Activated CD8-positive, alpha-beta memory T cell treated with anti-CD3 and anti-CD28 coated beads for 36 hours (primary cell): ENCODE data around the gene EPC2. TPM values are rescaled to one million over a fixed set of nuclear protein-coding genes. Genes with fewer than 3 reads are reported as not detected.
"Not testable (repeated sequence)": the region's sequence is repeated elsewhere in the genome, so short reads cannot be mapped to it uniquely, and the experiment has no call there.

Experiments
- CTCF ChIA-PET: fragments of 350-600 bp; sonication (Branson Sonifier 250); formaldehyde crosslinking; loops from one replicate; lab custom pipeline; 2021; ENCODE audit warnings: antibody characterized with exemption; lab: Charles Lee
- POLR2A ChIA-PET: fragments of 350-600 bp; sonication (Branson Sonifier 250); formaldehyde crosslinking; loops from one replicate; lab custom pipeline; 2021; ENCODE audit warnings: antibody characterized with exemption; lab: Charles Lee
- total RNA-seq, 2 experiments: library from RNA; stranded (reverse); gene quantifications; one replicate each; pipeline ENCODE4 v1.2.3, GENCODE V29; 2021

EPC2 gene
- total RNA-seq, 2 experiments from 2014 or later = 20.6 to 22.7 TPM

DNA sequence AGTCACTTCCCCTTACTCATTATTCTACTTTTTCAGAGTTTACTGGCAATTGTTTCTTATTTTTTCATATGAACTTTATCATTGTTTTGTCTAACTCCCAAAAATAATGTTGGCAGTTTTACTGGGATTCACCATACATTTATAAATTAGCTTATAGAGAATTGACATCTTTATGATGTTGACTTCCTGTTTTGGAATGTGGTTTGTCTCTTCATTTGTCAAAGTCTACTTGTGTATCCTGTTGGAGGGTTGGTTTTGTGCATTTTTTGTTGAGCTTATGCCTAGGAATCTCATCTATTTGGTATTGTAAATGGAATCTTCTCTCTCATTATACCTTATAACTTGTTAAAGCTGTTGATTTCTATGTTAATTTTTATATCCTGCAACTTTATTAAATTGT is 16.4 kb downstream of the EPC2 start:
- CTCF ChIA-PET = no interaction called here
- POLR2A ChIA-PET = interaction anchor here (0.6 kb wide), 1 partner anchor 13 kb away, joined by 9 read pairs; no protein-coding TSS in a partner anchor

DNA sequence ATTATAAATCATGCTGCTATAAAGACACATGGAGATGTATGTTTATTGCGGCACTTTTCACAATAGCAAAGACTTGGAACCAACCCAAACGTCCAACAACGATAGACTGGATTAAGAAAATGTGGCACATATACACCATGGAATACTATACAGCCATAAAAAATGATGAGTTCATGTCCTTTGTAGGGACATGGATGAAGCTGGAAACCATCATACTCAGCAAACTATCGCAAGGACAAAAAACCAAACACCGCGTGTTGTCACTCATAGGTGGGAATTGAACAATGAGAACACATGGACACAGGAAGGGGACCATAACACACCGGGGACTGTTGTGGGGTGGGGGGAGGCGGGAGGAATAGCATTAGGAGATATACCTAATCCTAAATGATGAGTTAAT is 17.8 kb downstream of the EPC2 start:
- CTCF ChIA-PET, POLR2A ChIA-PET: not testable (repeated sequence)

DNA sequence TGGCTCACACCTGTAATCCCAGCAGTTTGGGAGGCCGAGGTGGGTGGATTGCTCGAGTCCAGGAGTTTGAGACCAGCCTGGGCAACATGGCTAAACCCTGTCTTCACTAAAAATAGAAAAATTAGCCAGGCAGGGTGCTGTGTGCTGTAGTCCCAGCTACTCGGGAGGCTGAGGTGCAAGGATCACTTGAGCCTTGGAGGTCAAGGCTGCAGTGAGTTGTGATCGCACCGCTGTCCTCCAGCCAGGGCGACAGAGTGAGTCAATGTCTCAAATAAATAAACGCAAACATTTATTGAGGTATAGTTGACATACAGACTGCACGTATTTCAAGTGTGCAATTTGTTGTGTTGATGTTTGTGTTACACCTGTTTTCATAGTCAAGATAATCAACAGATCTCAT is 19.7 kb downstream of the EPC2 start:
- CTCF ChIA-PET = no interaction called here

GRCh38 chr2:148666555-148666954 is 22.0 kb downstream of the EPC2 start:
- CTCF ChIA-PET = no interaction called here
- POLR2A ChIA-PET = interaction anchor here (0.8 kb wide), 1 partner anchor 9 kb away, joined by 4 read pairs; no protein-coding TSS in a partner anchor

More for the DNA sequence above, 19.7 kb downstream of the EPC2 start:
- POLR2A ChIA-PET = no interaction called here

GRCh38 chr2:148667113-148667836 is 22.7 kb downstream of the EPC2 start:
- CTCF ChIA-PET = no interaction called here
- POLR2A ChIA-PET = no interaction called here

- POLR2A ChIA-PET = interaction anchor here (0.7 kb wide), 1 partner anchor 43 kb away, joined by 6 read pairs; no protein-coding TSS in a partner anchor
- CTCF ChIA-PET = no interaction called here
Observed at GRCh38 chr2:148670773-148671172, 26.2 kb downstream of the EPC2 start.

- POLR2A ChIA-PET = interaction anchor here (0.7 kb wide), 1 partner anchor 29 kb away, joined by 3 read pairs; no protein-coding TSS in a partner anchor
- CTCF ChIA-PET = no interaction called here
Observed at GRCh38 chr2:148674063-148675020, 29.8 kb downstream of the EPC2 start.

GRCh38 chr2:148675708-148676107 is 31.2 kb downstream of the EPC2 start:
- CTCF ChIA-PET = no interaction called here
- POLR2A ChIA-PET = no interaction called here

- CTCF ChIA-PET, POLR2A ChIA-PET: not testable (repeated sequence)
Observed at GRCh38 chr2:148678302-148679179, 34.0 kb downstream of the EPC2 start.

GRCh38 chr2:148680462-148680861 is 35.9 kb downstream of the EPC2 start:
- ChIA-PET POLR2A (no interaction called here), CTCF (no interaction called here)

DNA sequence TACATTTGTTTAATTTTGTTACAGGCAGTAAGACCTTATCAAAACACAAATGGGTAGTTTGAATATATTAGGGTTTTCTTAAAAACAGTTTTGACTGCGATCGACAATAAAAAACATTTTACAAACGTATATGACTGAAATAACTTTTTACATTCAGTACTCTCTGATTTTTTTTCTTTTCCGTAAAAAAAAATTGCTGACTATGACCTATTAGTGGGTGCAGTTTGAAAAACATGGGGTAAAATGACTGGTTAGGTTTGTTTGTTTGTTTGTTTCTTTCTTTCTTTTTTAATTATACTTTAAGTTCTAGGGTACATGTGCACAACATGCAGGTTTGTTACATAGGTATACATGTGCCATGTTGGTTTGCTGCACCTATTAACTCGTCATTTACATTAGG is 36.9 kb downstream of the EPC2 start:
- POLR2A ChIA-PET = no interaction called here
- CTCF ChIA-PET = no interaction called here

DNA sequence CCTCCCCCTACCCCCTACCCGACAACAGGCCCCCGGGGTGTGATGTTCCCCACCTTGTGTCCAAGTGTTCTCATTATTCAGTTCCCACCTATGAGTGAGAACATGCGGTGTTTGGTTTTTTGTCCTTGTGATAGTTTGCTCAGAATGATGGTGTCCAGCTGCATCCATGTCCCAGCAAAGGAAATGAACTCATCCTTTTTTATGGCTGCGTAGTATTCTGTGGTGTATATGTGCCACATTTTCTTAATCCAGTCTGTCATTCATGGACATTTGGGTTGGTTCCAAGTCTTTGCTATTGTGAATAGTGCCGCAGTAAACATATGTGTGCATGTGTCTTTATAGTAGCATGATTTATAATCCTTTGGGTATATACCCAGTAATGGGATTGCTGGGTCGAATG is 37.3 kb downstream of the EPC2 start:
- CTCF ChIA-PET, POLR2A ChIA-PET: not testable (repeated sequence)

DNA sequence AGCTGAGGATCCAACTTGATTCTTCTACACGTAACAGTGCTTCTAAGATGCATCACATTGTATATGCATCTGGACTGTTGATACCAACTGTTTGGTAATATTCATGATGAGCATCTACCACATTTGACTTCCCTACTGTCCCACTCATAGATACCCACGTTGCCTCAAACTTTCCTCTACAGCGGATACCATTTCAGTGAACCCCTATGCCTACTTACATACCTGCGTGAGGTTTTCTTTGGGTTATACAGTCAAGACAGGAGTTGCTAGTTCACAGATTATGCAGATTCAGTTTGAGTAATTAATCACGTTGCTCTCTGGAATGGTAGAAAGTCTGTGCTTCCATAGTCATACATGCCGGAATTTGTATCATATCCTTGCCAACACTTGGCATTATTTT is 40.0 kb downstream of the EPC2 start:
- ChIA-PET CTCF (no interaction called here), POLR2A (no interaction called here)

DNA sequence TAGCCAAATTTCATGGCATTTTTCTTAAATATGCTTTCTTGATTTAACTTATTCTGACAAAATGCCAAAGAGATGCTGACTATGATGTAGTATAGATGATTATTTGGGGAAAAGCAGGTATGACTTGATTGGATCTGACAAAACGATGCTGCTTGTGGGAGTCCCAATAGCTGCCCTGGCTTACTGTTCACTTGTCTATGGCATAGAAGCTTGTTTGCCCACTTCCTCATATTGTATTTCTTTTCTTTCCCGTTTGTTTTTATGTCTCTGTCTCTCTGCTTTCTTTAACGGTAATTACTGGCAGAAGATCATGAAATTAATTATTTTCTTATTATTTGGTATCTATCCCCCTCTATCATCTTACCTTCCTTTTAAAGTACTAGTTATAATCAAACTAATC is 43.0 kb downstream of the EPC2 start:
- ChIA-PET CTCF (no interaction called here), POLR2A (interaction anchor here (0.6 kb wide), 1 partner anchor 11 kb away, joined by 3 read pairs; no protein-coding TSS in a partner anchor)

GRCh38 chr2:148688011-148688410 is 43.5 kb downstream of the EPC2 start:
- CTCF ChIA-PET = not testable (repeated sequence)
- POLR2A ChIA-PET = interaction anchor here (0.6 kb wide), 1 partner anchor 11 kb away, joined by 3 read pairs; no protein-coding TSS in a partner anchor

DNA sequence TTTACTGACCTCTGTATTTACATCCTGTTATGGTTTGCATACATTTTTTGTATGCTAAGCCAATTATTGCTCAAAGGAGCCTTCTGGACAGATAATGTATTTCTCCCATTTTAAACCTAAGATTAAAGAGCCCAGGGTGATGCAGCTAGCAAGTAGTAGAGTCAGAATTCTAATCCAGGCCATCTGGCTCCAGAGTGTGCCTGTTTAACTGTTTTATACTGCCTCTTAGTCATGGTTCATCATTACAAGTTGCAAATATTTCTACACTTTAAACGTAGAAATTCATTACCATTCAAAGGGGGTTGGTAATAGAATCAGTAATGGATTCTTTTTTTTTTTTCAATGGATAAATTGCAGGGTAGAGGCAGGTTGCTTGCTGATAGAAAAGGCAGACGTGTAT is 52.4 kb downstream of the EPC2 start:
- ChIA-PET POLR2A (no interaction called here), CTCF (no interaction called here)

GRCh38 chr2:148699830-148700229 is 55.3 kb downstream of the EPC2 start:
- CTCF ChIA-PET = no interaction called here
- POLR2A ChIA-PET = no interaction called here

DNA sequence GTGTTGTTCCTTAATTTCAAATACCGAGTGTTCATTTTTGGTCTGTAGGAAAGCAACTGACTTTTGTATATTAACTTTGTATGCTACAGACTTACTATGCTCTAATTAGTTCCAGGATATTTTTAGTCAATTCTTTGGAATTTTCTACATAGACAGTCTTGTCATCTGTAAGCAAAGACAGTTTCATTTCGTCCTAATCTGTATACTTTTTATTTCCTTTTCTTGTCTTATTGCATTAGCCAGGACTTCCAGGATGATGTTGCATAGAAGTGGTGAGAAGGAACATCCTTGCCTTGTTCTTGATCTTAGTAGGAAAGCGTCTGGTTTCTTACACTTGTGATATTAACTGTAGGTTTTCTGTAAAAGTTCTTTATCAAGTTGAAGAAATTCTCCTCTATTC is 56.5 kb downstream of the EPC2 start:
- ChIA-PET POLR2A (no interaction called here), CTCF (no interaction called here)

- ChIA-PET POLR2A (no interaction called here), CTCF (no interaction called here)
Observed at GRCh38 chr2:148701877-148702276, 57.3 kb downstream of the EPC2 start.
